ENCODE measurements around the gene MED12L. TPM values are rescaled to one million over a fixed set of nuclear protein-coding genes. Genes with fewer than 3 reads are reported as not detected.

MED12L gene
- total and polyA plus RNA-seq, 9 donors, result 0.15 to 2.4 (median 0.75) TPM

DNA sequence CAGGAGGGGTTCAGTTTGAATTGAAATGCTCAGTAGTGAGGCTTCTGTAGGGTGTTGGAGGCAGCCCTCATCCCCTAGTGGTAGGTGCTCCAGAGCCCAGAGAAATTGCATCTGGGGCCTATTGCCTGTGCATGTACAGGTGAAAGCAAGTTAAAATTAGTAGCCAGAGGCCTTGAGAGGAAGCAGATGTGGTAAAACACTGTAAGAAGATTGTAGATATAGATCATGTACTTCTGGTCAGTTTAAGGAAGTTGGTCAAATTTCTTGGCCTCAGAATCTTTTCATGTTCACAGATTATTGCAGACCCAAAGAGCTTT lies 340.8 kb downstream of the MED12L start:
- Histone ChIP-seq H3K9me3 (no peaks in the 10 kb centered on the region), H3K27ac (no peak overlapping the region), H3K27me3 (no peaks in the 10 kb centered on the region), H3K36me3 (no peaks in the 10 kb centered on the region), H3K4me1 (ENCODE audit: insufficient read depth) (peaks cover 2% of the 10 kb centered on the region), H3K4me3 (no peak overlapping the region)
- intact Hi-C loops (cut with DNase I), result no loop called here
- no peak for DNase-seq
- TF ChIP-seq EP300 (IDR thresholded peaks at IDR 0.05) (no peak), POLR2A (IDR thresholded peaks at IDR 0.05) (no peak), CTCF (IDR thresholded peaks at IDR 0.05) (no peak)

GRCh38 chr3:151428386-151428785 lies 342.9 kb downstream of the MED12L start:
- intact Hi-C loops (cut with DNase I), result no loop called here
- peaks cover 2% of the 10 kb centered on the region for H3K4me1 ChIP-seq (ENCODE audit: insufficient read depth)
- H3K27ac ChIP-seq, result no peak overlapping the region
- no peaks in the 10 kb centered on the region for H3K27me3 ChIP-seq
- H3K9me3 ChIP-seq, result no peaks in the 10 kb centered on the region
- no peak for TF ChIP-seq POLR2A (IDR thresholded peaks at IDR 0.05)
- no peak for TF ChIP-seq EP300 (IDR thresholded peaks at IDR 0.05)
- no peak for TF ChIP-seq CTCF (IDR thresholded peaks at IDR 0.05)
- WGBS, 3 donors, result 85 to 88% (median 87%) methylated on average over 2 of the region's 2 CpGs
- H3K36me3 ChIP-seq, result no peaks in the 10 kb centered on the region
- no peak overlapping the region for H3K4me3 ChIP-seq
- DNase-seq, result no peak

GRCh38 chr3:151430821-151431484 lies 345.5 kb downstream of the MED12L start:
- Histone ChIP-seq H3K4me1 (ENCODE audit: insufficient read depth) (no peaks in the 10 kb centered on the region), H3K27me3 (no peaks in the 10 kb centered on the region), H3K9me3 (no peaks in the 10 kb centered on the region), H3K4me3 (no peak overlapping the region), H3K27ac (no peak overlapping the region), H3K36me3 (no peaks in the 10 kb centered on the region)
- WGBS, 3 donors, result 84 to 93% (median 89%) methylated on average over 5 of the region's 5 CpGs
- TF ChIP-seq POLR2A (IDR thresholded peaks at IDR 0.05), result no peak
- TF ChIP-seq EP300 (IDR thresholded peaks at IDR 0.05), result no peak
- TF ChIP-seq CTCF (IDR thresholded peaks at IDR 0.05), result no peak
- intact Hi-C loops (cut with DNase I), result no loop called here
- DNase-seq, result no peak

GRCh38 chr3:151431940-151432339 lies 346.5 kb downstream of the MED12L start:
- no peaks in the 10 kb centered on the region for H3K36me3 ChIP-seq
- TF ChIP-seq POLR2A (IDR thresholded peaks at IDR 0.05), result no peak
- TF ChIP-seq CTCF (IDR thresholded peaks at IDR 0.05), result no peak
- TF ChIP-seq EP300 (IDR thresholded peaks at IDR 0.05), result no peak
- H3K27ac ChIP-seq, result no peak overlapping the region
- no peaks in the 10 kb centered on the region for H3K27me3 ChIP-seq
- no peaks in the 10 kb centered on the region for H3K9me3 ChIP-seq
- WGBS, 3 donors, result 96 to 97% (median 96%) methylated on average over 3 of the region's 3 CpGs
- intact Hi-C loops (cut with DNase I), result no loop called here
- no peaks in the 10 kb centered on the region for H3K4me1 ChIP-seq (ENCODE audit: insufficient read depth)
- H3K4me3 ChIP-seq, result no peak overlapping the region
- DNase-seq, result no peak

Data from ovary (tissue), 9 donors.